ENCODE results near the gene SMYD5.
"Not testable (repeated sequence)": the region's sequence is repeated elsewhere in the genome, so short reads cannot be mapped to it uniquely, and the experiment has no call there.

The SMYD5 gene

GRCh38 chr2:73197579-73197978 is 16.5 kb upstream of the SMYD5 start:
- TF ChIP-seq, protein P1, sequence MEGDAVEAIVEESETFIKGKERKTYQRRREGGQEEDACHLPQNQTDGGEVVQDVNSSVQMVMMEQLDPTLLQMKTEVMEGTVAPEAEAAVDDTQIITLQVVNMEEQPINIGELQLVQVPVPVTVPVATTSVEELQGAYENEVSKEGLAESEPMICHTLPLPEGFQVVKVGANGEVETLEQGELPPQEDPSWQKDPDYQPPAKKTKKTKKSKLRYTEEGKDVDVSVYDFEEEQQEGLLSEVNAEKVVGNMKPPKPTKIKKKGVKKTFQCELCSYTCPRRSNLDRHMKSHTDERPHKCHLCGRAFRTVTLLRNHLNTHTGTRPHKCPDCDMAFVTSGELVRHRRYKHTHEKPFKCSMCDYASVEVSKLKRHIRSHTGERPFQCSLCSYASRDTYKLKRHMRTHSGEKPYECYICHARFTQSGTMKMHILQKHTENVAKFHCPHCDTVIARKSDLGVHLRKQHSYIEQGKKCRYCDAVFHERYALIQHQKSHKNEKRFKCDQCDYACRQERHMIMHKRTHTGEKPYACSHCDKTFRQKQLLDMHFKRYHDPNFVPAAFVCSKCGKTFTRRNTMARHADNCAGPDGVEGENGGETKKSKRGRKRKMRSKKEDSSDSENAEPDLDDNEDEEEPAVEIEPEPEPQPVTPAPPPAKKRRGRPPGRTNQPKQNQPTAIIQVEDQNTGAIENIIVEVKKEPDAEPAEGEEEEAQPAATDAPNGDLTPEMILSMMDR (IDR thresholded peaks at IDR 0.05; ENCODE audit: low read depth, low read length): no peak
- DNase-seq (ENCODE audit: extremely low read depth, low read depth): no peak

GRCh38 chr2:73200281-73200680 is 13.8 kb upstream of the SMYD5 start:
- DNase-seq (ENCODE audit: extremely low read depth, low read depth): not testable (repeated sequence)

- TF ChIP-seq, protein P1 (IDR thresholded peaks at IDR 0.05; ENCODE audit: low read depth, low read length): no peak
- DNase-seq (ENCODE audit: extremely low read depth, low read depth): no peak
These were observed 11.6 kb upstream of the SMYD5 start, which contains the start of gene NOTO for GRCh38 chr2:73202156-73203054. Gene NOTO (plus strand): TSS chr2:73202574. CDS start chr2:73202667, 93 bp downstream.

DNA sequence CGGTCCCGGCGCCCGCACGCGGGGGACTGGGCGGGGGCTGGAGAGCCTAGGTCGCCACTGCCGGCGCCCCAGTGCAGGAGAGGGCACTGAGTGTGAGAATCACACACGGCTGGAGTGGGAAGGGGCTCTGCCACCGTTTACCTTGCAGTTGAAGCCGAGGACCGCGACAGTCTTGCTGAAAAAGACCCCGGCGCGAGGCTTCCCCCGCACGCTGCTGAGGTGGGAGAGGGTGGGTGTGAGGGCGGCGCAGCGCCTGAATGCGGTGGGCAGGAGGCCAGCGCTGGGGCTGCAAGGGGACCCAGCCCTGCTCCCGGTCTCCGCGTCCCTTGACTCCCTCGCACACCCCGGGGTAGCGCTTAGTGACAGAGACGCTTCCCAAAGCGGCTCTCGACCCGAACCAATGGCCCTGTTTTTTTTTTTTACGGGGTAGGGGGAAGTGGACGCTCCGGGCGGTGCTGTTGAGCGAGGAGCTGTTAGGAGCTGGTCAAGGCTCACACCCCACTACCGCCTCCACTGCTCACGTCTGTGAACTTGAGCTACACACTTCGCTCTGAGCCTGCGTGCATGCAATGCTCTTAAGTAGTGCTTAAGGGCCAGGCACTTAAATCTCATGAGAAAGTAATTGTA is 10.9 kb upstream of the SMYD5 start:
- TF ChIP-seq, protein P1 (IDR thresholded peaks at IDR 0.05; ENCODE audit: low read depth, low read length): no peak
- no peak for DNase-seq (ENCODE audit: extremely low read depth, low read depth)

DNA sequence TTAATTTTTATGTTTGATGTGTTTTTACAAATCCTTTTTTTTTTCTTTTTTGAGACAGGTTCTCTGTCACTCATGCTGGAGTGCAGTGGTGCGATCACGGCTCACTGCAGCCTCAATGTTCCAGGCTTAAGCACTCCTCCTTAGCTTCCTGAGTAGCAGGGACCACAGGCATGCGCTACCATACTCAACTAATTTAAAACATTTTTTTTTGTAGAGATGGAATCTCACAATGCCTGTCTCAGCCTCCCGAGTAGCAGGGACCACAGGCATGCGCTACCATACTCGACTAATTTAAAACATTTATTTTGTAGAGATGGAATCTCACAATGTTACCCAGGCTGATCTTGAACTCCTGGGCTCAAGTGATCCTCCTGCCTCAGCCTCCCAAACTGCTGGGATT is 8.4 kb upstream of the SMYD5 start:
- DNase-seq (ENCODE audit: extremely low read depth, low read depth): no peak
- TF ChIP-seq, protein P1 (IDR thresholded peaks at IDR 0.05; ENCODE audit: low read depth, low read length): no peak

DNA sequence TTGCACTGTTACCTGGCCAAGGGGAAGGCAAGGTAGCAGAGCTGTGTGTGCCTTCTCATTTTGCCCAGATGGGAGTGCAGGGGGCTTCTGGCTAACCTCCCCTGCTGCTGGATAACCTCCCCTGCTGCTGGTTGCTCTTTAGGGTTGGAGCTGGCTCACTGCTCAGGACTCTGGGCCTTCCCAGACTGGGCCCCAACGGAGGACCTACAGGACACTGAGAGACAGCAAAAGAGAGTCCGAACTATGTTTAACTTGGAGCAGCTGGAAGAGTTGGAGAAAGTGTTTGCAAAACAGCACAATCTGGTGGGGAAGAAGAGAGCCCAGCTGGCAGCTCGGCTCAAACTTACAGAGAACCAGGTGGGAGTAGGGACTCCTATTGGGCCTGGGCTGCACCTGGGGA is 5.8 kb upstream of the SMYD5 start:
- TF ChIP-seq, protein P1 (IDR thresholded peaks at IDR 0.05; ENCODE audit: low read depth, low read length): no peak
- no peak for DNase-seq (ENCODE audit: extremely low read depth, low read depth)

- TF ChIP-seq, protein P1 (IDR thresholded peaks at IDR 0.05; ENCODE audit: low read depth, low read length): no peak
- DNase-seq (ENCODE audit: extremely low read depth, low read depth): no peak
These were observed 4.0 kb upstream of the SMYD5 start for GRCh38 chr2:73210019-73210418.
